ENCODE measurements around the gene GTF2H4.

DNA sequence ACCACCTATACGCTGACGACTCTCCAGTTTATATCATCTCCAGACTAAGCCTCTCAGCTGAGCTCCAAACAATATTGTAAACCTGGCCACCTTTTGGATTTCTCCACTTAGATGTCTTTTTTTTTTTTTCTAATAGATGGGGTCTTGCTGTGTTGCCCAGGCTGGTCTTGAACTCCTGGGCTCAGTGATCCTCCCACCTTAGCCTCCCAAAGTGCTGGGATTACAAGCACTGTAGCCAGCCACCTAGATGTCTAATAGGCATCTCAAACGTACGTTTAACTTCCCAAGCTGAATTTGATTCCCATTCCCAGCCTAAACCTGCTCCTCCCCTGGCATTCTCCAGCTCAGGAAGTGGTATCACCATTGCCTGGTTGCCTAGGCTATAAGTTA is 18.5 kb upstream of the GTF2H4 start:
- TF ChIP-seq POLR2A (IDR thresholded peaks at IDR 0.05) (no peak), CTCF (IDR thresholded peaks at IDR 0.05) (no peak)
